ENCODE results near the gene POLA1. TPM values are rescaled to one million over a fixed set of nuclear protein-coding genes. Genes with fewer than 3 reads are reported as not detected.
A peak's percentile ranks its signal among the peaks of the same experiment; 100 is the strongest.

Gene POLA1
- total and polyA plus RNA-seq, 2 of the 4 experiments (the other 2 are of a cell fraction): 4.0 to 15.1 TPM

DNA sequence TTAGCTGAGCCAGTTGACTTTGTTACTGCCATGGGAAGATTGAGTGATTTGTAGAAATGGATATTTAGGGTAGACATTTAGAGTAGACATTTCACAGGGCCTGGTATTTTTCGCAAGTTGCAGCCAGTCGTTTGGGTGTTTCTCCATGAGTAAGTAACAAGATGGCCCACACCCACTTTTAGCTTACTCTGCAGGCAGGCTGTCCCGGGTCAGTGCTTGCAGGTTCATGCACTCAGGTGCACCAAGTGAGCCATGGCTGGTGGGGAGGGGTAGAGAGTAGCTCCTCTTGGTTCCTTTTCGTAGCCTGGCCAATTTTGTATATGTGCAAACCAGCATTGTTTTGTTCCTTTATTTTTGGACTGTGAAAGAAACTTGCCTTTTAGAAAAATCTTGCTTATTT, 145.6 kb downstream of the POLA1 start:
- TF ChIP-seq, protein P1, sequence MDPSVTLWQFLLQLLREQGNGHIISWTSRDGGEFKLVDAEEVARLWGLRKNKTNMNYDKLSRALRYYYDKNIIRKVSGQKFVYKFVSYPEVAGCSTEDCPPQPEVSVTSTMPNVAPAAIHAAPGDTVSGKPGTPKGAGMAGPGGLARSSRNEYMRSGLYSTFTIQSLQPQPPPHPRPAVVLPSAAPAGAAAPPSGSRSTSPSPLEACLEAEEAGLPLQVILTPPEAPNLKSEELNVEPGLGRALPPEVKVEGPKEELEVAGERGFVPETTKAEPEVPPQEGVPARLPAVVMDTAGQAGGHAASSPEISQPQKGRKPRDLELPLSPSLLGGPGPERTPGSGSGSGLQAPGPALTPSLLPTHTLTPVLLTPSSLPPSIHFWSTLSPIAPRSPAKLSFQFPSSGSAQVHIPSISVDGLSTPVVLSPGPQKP (IDR thresholded peaks at IDR 0.05; ENCODE audit: borderline replicate concordance, low read depth, low read length): no peak
- no peak for TF ChIP-seq NFE2L2 (IDR thresholded peaks at IDR 0.05; ENCODE audit: low read depth, low read length)
- no peak for TF ChIP-seq FOS (IDR thresholded peaks at IDR 0.05; ENCODE audit: low read depth, low read length)
- no peak for TF ChIP-seq RFX5 (IDR thresholded peaks at IDR 0.05; ENCODE audit: low read depth, low read length)
- TF ChIP-seq CTCF (conservative IDR thresholded peaks at IDR 0.05; ENCODE audit: low read depth, low read length): no peak
- TF ChIP-seq RAD21 (IDR thresholded peaks at IDR 0.05; ENCODE audit: low read length): no peak
- TF ChIP-seq POLR2A (IDR thresholded peaks at IDR 0.05; ENCODE audit: low read depth, low read length): no peak
- no peak for TF ChIP-seq MAZ (IDR thresholded peaks at IDR 0.05; ENCODE audit: borderline replicate concordance, low read depth, low read length)
- no peak for TF ChIP-seq MAFK (IDR thresholded peaks at IDR 0.05; ENCODE audit: low read depth, low read length)
- no peak for TF ChIP-seq SMC3 (IDR thresholded peaks at IDR 0.05; ENCODE audit: low read depth, low read length)
- TF ChIP-seq BHLHE40 (IDR thresholded peaks at IDR 0.05; ENCODE audit: low read depth, low read length): no peak
- no peak for TF ChIP-seq USF2 (IDR thresholded peaks at IDR 0.05; ENCODE audit: low read depth, low read length)
- TF ChIP-seq MXI1 (IDR thresholded peaks at IDR 0.05; ENCODE audit: borderline replicate concordance, low read depth, low read length): no peak
- no peak for TF ChIP-seq CHD1 (IDR thresholded peaks at IDR 0.05; ENCODE audit: low read depth, low read length)
- TF ChIP-seq RCOR1 (IDR thresholded peaks at IDR 0.05; ENCODE audit: insufficient replicate concordance, low read length): no peak

More for the DNA sequence above, 145.6 kb downstream of the POLA1 start:
- Histone ChIP-seq H3K4me1 (ENCODE audit: control insufficient read depth, insufficient read depth, low read length) (no peaks in the 10 kb centered on the region), H2BK15ac (ENCODE audit: low read depth, low read length) (no peak overlapping the region), H2AFZ (replicated peaks; ENCODE audit: low read length, poor library complexity) (no peak overlapping the region), H4K91ac (ENCODE audit: insufficient read depth, low read depth, low read length) (no peak overlapping the region), H3K14ac (replicated peaks; ENCODE audit: low read depth, low read length) (no peak overlapping the region), H2BK5ac (ENCODE audit: low read depth, low read length, poor library complexity, severe bottlenecking) (no peak overlapping the region), H3K4me3 (ENCODE audit: insufficient read depth, low read depth, low read length) (no peak overlapping the region), H4K8ac (ENCODE audit: low read depth in 2 of 2, low read length in 2 of 2) (no peak overlapping the region), H3K56ac (ENCODE audit: extremely low read depth, insufficient read depth, low read length) (no peak overlapping the region), H3K18ac (ENCODE audit: low read depth, low read length) (no peak overlapping the region), H3K4me2 (ENCODE audit: low read depth, low read length) (no peak overlapping the region), H2BK20ac (ENCODE audit: low read depth, low read length) (no peak overlapping the region), H3K36me3 (ENCODE audit: control insufficient read depth, insufficient read depth, low read length) (no peaks in the 10 kb centered on the region), H2AK5ac (ENCODE audit: low read depth, low read length) (no peak overlapping the region), H4K5ac (ENCODE audit: low read depth, low read length) (no peak overlapping the region), H3K79me1 (ENCODE audit: low read depth in 1 of 2, low read length in 2 of 2) (no peaks in the 10 kb centered on the region), H3K23ac (ENCODE audit: low read depth, low read length) (no peak overlapping the region), H3K9ac (ENCODE audit: low read depth, low read length) (no peak overlapping the region), H3K27ac (ENCODE audit: insufficient read depth, low read length) (no peak overlapping the region), H2BK120ac (ENCODE audit: low read depth, low read length) (no peak overlapping the region), H3K27me3 (ENCODE audit: control insufficient read depth, insufficient read depth, low read length) (no peaks in the 10 kb centered on the region), H3K9me1 (ENCODE audit: insufficient read depth, low read length) (no peaks in the 10 kb centered on the region), H3K4ac (ENCODE audit: low read depth, low read length) (no peak overlapping the region), H2AK9ac (replicated peaks; ENCODE audit: low read depth, low read length, poor library complexity) (peak overlapping the region; percentile 30), H4K20me1 (ENCODE audit: insufficient read depth, low read length) (no peaks in the 10 kb centered on the region), H3K9me3 (ENCODE audit: control insufficient read depth, insufficient read depth, low read length) (no peaks in the 10 kb centered on the region)
- ATAC-seq (ENCODE audit: low read depth): no peak
- in situ Hi-C loops (cut with MboI; ENCODE audit: low sequenced_read_pairs) (loop anchor here (5.0 kb wide), 1 partner anchor 303 kb away; no protein-coding TSS in a partner anchor), dilution Hi-C loops (cut with HindIII; ENCODE audit: low sequenced_read_pairs, unreplicated experiment) (no loop called here), intact Hi-C loops (cut with micrococcal nuclease) (loop anchor here (5.0 kb wide), 1 partner anchor 163 kb away; no protein-coding TSS in a partner anchor)
- ChIA-PET POLR2A (ENCODE audit: unreplicated experiment) (no interaction called here), CTCF (interaction anchor here (0.5 to 2.8 kb wide), 8 partner anchors 9 to 1341 kb away, joined by 3 to 19 read pairs (median 4); no protein-coding TSS in a partner anchor)
- DNase-seq: no peak
- no TSS peak for BruUV-seq (replicated peaks)
- no CpG with 5 or more reads among the region's 4 CpGs for WGBS, 2 experiments (ENCODE audit: extremely low coverage in 2 of 2, insufficient read length in 1 of 2)

All from IMR-90 (cell line).